HepG2 (cell line): ENCODE results near the gene SLCO2B1. TPM values are rescaled to one million over a fixed set of nuclear protein-coding genes. Genes with fewer than 3 reads are reported as not detected.

Experiments
- ATAC-seq: fragments of 200-7000 bp; cut with Tn5 transposase; 3 replicates; pipeline ENCODE4 v1.9.1; 2020; ENCODE audit warnings: mild to moderate bottlenecking, moderate library complexity
- BruUV-seq: library from RNA; stranded (reverse); fragments of 400-500 nt; replicated peaks from 2 replicates; lab custom pipeline; 2021; lab: Mats Ljungman, UMichigan
- CTCF ChIA-PET: fragments of 300-600 bp; formaldehyde crosslinking; extraction: SDS; loops from one replicate; lab custom pipeline; 2021; ENCODE audit warnings: low total read pairs, inconsistent platforms, low intra/inter-chr PET ratio; lab: Yijun Ruan, JAX
- POLR2A ChIA-PET: fragments of 350-600 bp; sonication (Branson Sonifier 250); formaldehyde crosslinking; loops from one replicate; lab custom pipeline; 2020; ENCODE audit warnings: antibody characterized with exemption, inconsistent platforms; lab: Yijun Ruan, JAX
- DNase-seq: peaks from one replicate; pipeline ENCODE4 v3.0.0-alpha.2; 2015; ENCODE audit warnings: low spot score
- FAIRE-seq: peaks from 3 replicates; lab custom pipeline; 2011; peaks lifted over from hg19 to GRCh38; lab: Jason Lieb, UNC
- H2AFZ ChIP-seq: one replicate; pipeline ENCODE4 v1.6.1; 2011; ENCODE audit warnings: low read length, inconsistent platforms
- H3K27ac ChIP-seq: fragments of 300-600 bp; 3 replicates; pipeline ENCODE4 v1.8.0; 2011; ENCODE audit warnings: mixed run types, mild to moderate bottlenecking, mixed read lengths, low read length, inconsistent platforms; ENCODE audit not compliant: insufficient read depth; ENCODE audit errors: extremely low read length
- H3K27me3 ChIP-seq, 2 experiments: fragments of 200-600 bp in 1 of 2; 2 replicates in 1 of 2; 3 replicates in 1 of 2; pipeline versions ENCODE4 v1.6.0 to v1.8.0; 2011; ENCODE audit warnings: low read length in 2 of 2, mild to moderate bottlenecking in 2 of 2, moderate library complexity in 2 of 2, inconsistent platforms in 1 of 2; ENCODE audit not compliant: insufficient read depth in 2 of 2, control insufficient read depth in 1 of 2
- H3K36me3 ChIP-seq, 2 experiments: fragments of 200-600 bp in 1 of 2; replicated peaks in 1 of 2; 2 replicates in 1 of 2; 3 replicates in 1 of 2; pipeline versions ENCODE4 v1.5.1 to v1.8.0; 2011; ENCODE audit warnings: low read length in 2 of 2, inconsistent platforms in 1 of 2; ENCODE audit not compliant: insufficient read depth in 2 of 2, control insufficient read depth in 1 of 2
- H3K4me1 ChIP-seq: 2 replicates; pipeline ENCODE4 v1.5.1; 2012; ENCODE audit warnings: low read length, inconsistent platforms; ENCODE audit not compliant: insufficient read depth
- H3K4me2 ChIP-seq: 2 replicates; pipeline ENCODE4 v1.6.0; 2011; ENCODE audit warnings: low read depth, low read length, inconsistent platforms
- H3K4me3 ChIP-seq, 3 experiments: fragments of 200-600 bp in 1 of 3; sonication (generic), shearing (Covaris generic) in 1 of 3; replicated peaks in 1 of 3; 2 replicates each; pipeline ENCODE4 v1.5.1; 2011 to 2016; ENCODE audit warnings: low read length in 3 of 3, inconsistent platforms in 2 of 3, low read depth in 2 of 3, mild to moderate bottlenecking in 2 of 3, control low read depth in 1 of 3, mixed read lengths in 1 of 3; ENCODE audit not compliant: insufficient read depth in 1 of 3
- H3K79me2 ChIP-seq: one replicate; pipeline ENCODE4 v1.6.1; 2011; ENCODE audit warnings: low read length, inconsistent platforms; ENCODE audit not compliant: insufficient read depth
- H3K9ac ChIP-seq: 2 replicates; pipeline ENCODE4 v1.6.0; 2011; ENCODE audit warnings: mild to moderate bottlenecking, low read depth, low read length, inconsistent platforms; ENCODE audit not compliant: insufficient read depth
- H3K9me3 ChIP-seq: 2 replicates; pipeline ENCODE4 v1.5.1; 2012; ENCODE audit warnings: mild to moderate bottlenecking, low read length
- H4K20me1 ChIP-seq: 2 replicates; pipeline ENCODE4 v1.6.0; 2011; ENCODE audit warnings: inconsistent platforms, mild to moderate bottlenecking, low read length, moderate library complexity; ENCODE audit not compliant: insufficient read depth
- HHEX ChIP-seq: IDR thresholded peaks from 2 replicates; pipeline ENCODE4 v1.6.1; 2016; ENCODE audit warnings: control low read depth
- HNF4A ChIP-seq: sonication (generic); formaldehyde crosslinking; IDR thresholded peaks from 2 replicates; pipeline ENCODE4 v1.4.0; 2020; ENCODE audit warnings: missing genetic modification reagents
- ZNF546 ChIP-seq: sonication (generic); formaldehyde crosslinking; conservative IDR thresholded peaks from 2 replicates; pipeline ENCODE4 v1.8.1; 2023; ENCODE audit warnings: mild to moderate bottlenecking, missing genetic modification reagents
- WGBS: methylation state at CpG from one replicate; pipeline ENCODE4 v1.1.6; 2017; ENCODE audit warnings: low lambda C conversion rate; 5-methylcytosine and 5-hydroxymethylcytosine counted together
- in situ Hi-C: cut with HindIII; loops from 2 replicates; pipeline ENCODE4 v1.10.0; 2017; ENCODE audit warnings: low pct_unique_long_range_greater_than_20kb; ENCODE audit not compliant: extremely low pct_ligation_motif_present
- intact Hi-C: fragments of 100-400 bp; cut with micrococcal nuclease; formaldehyde crosslinking; loops from one replicate; pipeline ENCODE4 v1.10.0; 2022; ENCODE audit not compliant: unreplicated experiment
- polyA plus RNA-seq, 8 experiments: library from polyadenylated mRNA; depleted of rRNA in 3 of 8; stranded (reverse) in 7 of 8; unstranded in 1 of 8; fragments of >200 nt; fragmentation: Illumina TruSeq in 4 of 8; extraction: Trizol in 4 of 8; gene quantifications; 2 replicates each; pipeline versions ENCODE4 v1.2.1 to v1.2.3, GENCODE V29; 2011 to 2016; ENCODE audit warnings: low read depth in 4 of 8, missing spikeins in 1 of 8, mixed read lengths in 1 of 8; ENCODE audit not compliant: insufficient read depth in 1 of 8
- total RNA-seq, 5 experiments: library from RNA; depleted of rRNA; stranded (reverse); fragments of >200 nt; fragmentation: Illumina TruSeq; extraction: Trizol; gene quantifications; 2 replicates each; pipeline ENCODE4 v1.2.3, GENCODE V29; 2016; ENCODE audit warnings: low read depth in 1 of 5
- TF ChIP-seq, protein P1 (sequence below): sonication (generic); formaldehyde crosslinking; IDR thresholded peaks from 2 replicates; pipeline ENCODE4 v1.4.0; 2020; ENCODE audit warnings: missing genetic modification reagents
- TF ChIP-seq, protein P2 (sequence below): sonication (generic); formaldehyde crosslinking; IDR thresholded peaks from 2 replicates; pipeline ENCODE4 v1.4.0; 2020; ENCODE audit warnings: missing genetic modification reagents

SLCO2B1 gene
- total and polyA plus RNA-seq, 2 of the 13 experiments (the other 11 are each of a cell fraction or from before 2014, with no cell fraction given), result 15.3 to 19.8 TPM

GRCh38 chr11:75147875-75148263 lies 3.0 kb upstream of the SLCO2B1 start:
- TF ChIP-seq, protein P1, sequence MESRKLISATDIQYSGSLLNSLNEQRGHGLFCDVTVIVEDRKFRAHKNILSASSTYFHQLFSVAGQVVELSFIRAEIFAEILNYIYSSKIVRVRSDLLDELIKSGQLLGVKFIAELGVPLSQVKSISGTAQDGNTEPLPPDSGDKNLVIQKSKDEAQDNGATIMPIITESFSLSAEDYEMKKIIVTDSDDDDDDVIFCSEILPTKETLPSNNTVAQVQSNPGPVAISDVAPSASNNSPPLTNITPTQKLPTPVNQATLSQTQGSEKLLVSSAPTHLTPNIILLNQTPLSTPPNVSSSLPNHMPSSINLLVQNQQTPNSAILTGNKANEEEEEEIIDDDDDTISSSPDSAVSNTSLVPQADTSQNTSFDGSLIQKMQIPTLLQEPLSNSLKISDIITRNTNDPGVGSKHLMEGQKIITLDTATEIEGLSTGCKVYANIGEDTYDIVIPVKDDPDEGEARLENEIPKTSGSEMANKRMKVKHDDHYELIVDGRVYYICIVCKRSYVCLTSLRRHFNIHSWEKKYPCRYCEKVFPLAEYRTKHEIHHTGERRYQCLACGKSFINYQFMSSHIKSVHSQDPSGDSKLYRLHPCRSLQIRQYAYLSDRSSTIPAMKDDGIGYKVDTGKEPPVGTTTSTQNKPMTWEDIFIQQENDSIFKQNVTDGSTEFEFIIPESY, result no peak
- TF ChIP-seq HNF4A (CRISPR knock-in tag) (0 out of 2 replicates have a peak, but pooled peaks have one; percentile 7), HHEX (CRISPR knock-in tag) (no peak), ZNF546 (no peak)
- TF ChIP-seq, protein P2, sequence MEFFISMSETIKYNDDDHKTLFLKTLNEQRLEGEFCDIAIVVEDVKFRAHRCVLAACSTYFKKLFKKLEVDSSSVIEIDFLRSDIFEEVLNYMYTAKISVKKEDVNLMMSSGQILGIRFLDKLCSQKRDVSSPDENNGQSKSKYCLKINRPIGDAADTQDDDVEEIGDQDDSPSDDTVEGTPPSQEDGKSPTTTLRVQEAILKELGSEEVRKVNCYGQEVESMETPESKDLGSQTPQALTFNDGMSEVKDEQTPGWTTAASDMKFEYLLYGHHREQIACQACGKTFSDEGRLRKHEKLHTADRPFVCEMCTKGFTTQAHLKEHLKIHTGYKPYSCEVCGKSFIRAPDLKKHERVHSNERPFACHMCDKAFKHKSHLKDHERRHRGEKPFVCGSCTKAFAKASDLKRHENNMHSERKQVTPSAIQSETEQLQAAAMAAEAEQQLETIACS (CRISPR knock-in tag), result no peak
- Histone ChIP-seq H3K4me1 (peaks cover 99% of the 10 kb centered on the region), H3K27me3 (no peaks in the 10 kb centered on the region), H3K27ac (no peak overlapping the region), H4K20me1 (no peaks in the 10 kb centered on the region), H3K9me3 (no peaks in the 10 kb centered on the region), H3K4me3 (no peak overlapping the region), H3K36me3 (no peaks in the 10 kb centered on the region), H3K79me2 (peaks cover 9% of the 10 kb centered on the region), H2AFZ (no peak overlapping the region), H3K4me2 (no peak overlapping the region), H3K9ac (no peak overlapping the region)
- DNase-seq, result no peak
- ATAC-seq, result no peak
- POLR2A ChIA-PET, result interaction anchor here (2.1 to 8.6 kb wide), 4 partner anchors 8 to 57 kb away, joined by 10 to 163 read pairs (median 20); no protein-coding TSS in a partner anchor
- 96% methylated on average over 7 of the region's 9 CpGs for WGBS
- CTCF ChIA-PET, result no interaction called here
- no peak for FAIRE-seq
- intact Hi-C loops, result no loop called here
- BruUV-seq, result no TSS peak
- in situ Hi-C loops, result loop anchor here (5.0 kb wide), 1 partner anchor 54 kb away; no protein-coding TSS in a partner anchor
